HCT116 (cell line): Measurements from ENCODE around the gene CIAO1.

Source experiments
- EZH2 ChIP-seq: fragments of 200-600 bp; sonication (generic); IDR thresholded peaks from 2 replicates; pipeline ENCODE4 v1.6.1; 2017; ENCODE audit warnings: antibody characterized with exemption, mixed run types
- FOSL1 ChIP-seq: IDR thresholded peaks from 2 replicates; pipeline ENCODE4 v1.6.1; 2012; ENCODE audit warnings: low read depth
- SIN3A ChIP-seq: IDR thresholded peaks from 2 replicates; pipeline ENCODE4 v1.6.1; 2012; ENCODE audit warnings: low read depth
- SP1 ChIP-seq: IDR thresholded peaks from 2 replicates; pipeline ENCODE4 v1.6.1; 2012; ENCODE audit warnings: low read depth
- SRF ChIP-seq: IDR thresholded peaks from 2 replicates; pipeline ENCODE4 v1.6.1; 2012; ENCODE audit warnings: low read depth
- TCF7L2 ChIP-seq: IDR thresholded peaks from 2 replicates; pipeline ENCODE4 v1.7.0; 2011; ENCODE audit warnings: borderline replicate concordance, inconsistent platforms; ENCODE audit not compliant: insufficient read depth, insufficient read length; ENCODE audit errors: extremely low read depth
- ZNF274 ChIP-seq: fragments of 200-500 bp; sonication (Bioruptor generic); IDR thresholded peaks from 2 replicates; pipeline ENCODE4 v1.6.1; 2014; ENCODE audit warnings: mild to moderate bottlenecking, low read depth, low read length, inconsistent platforms
- TF ChIP-seq, protein P1 (sequence below), 3 experiments: fragments of 200-600 bp in 1 of 3; sonication (generic) in 1 of 3; IDR thresholded peaks in 2 of 3; conservative IDR thresholded peaks in 1 of 3; 2 replicates each; pipeline ENCODE4 v1.5.1; 2012 to 2017; ENCODE audit warnings: low read depth in 2 of 3, low read length in 2 of 3, antibody characterized with exemption in 1 of 3, borderline replicate concordance in 1 of 3, control low read depth in 1 of 3, mild to moderate bottlenecking in 1 of 3, mixed read lengths in 1 of 3, mixed run types in 1 of 3, moderate library complexity in 1 of 3; ENCODE audit not compliant: insufficient read depth in 1 of 3

DNA sequence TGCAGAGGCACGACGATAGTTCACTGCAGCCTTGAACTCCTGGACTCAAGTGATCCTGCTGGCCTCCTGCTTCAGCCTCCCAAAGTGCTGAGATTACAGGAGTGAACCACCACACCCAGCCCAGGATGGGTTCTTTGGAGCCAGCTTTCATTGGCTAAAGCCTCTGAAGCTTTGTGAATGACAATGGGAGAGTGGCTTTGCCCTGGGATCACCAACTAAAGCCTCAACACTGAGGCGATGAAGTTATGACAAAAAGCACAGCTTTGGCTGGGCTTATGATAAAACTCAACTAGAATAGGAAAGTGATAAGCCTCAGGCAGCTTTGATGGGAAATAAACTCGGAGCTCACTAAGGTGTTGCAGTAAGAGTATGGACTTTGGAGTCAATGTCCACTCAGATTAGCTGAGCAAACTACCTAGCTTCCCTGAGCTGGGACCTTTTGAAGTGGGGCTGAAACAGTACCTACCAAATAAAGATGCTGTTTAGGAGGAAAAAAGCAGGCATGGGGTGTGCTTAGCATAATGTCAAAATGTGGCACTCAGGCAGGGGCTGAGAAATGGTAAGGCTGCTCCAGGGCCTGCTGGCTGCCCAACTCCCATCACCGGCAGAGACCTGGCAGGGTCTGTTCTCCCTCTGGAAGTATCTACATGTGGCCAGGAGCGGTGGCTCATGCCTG lies 4.6 kb upstream of the CIAO1 start:
- TF ChIP-seq SRF (no peak), ZNF274 (no peak), TCF7L2 (no peak), EZH2 (no peak), SIN3A (no peak), SP1 (no peak), FOSL1 (no peak)
- TF ChIP-seq, protein P1, sequence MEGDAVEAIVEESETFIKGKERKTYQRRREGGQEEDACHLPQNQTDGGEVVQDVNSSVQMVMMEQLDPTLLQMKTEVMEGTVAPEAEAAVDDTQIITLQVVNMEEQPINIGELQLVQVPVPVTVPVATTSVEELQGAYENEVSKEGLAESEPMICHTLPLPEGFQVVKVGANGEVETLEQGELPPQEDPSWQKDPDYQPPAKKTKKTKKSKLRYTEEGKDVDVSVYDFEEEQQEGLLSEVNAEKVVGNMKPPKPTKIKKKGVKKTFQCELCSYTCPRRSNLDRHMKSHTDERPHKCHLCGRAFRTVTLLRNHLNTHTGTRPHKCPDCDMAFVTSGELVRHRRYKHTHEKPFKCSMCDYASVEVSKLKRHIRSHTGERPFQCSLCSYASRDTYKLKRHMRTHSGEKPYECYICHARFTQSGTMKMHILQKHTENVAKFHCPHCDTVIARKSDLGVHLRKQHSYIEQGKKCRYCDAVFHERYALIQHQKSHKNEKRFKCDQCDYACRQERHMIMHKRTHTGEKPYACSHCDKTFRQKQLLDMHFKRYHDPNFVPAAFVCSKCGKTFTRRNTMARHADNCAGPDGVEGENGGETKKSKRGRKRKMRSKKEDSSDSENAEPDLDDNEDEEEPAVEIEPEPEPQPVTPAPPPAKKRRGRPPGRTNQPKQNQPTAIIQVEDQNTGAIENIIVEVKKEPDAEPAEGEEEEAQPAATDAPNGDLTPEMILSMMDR (IDR thresholded peaks at IDR 0.05 in 2 of 3, conservative IDR thresholded peaks at IDR 0.05 in 1 of 3; ENCODE audit: borderline replicate concordance in 1 of 3, insufficient read depth in 1 of 3, low read depth in 2 of 3, low read length in 2 of 3), result no peak
